Vagina (tissue), 2 donors: ENCODE measurements around the gene BCL6.

Experiments
- POLR2A ChIP-seq, 2 donors: fragments of 450-650 bp; IDR thresholded peaks; one replicate each; pipeline ENCODE4 v1.6.1; 2017; ENCODE audit warnings: antibody characterized with exemption in 2 of 2, mild to moderate bottlenecking in 2 of 2, moderate library complexity in 2 of 2
- TF ChIP-seq, protein P1 (sequence below), 3 experiments: fragments of 450-650 bp in 2 of 3; fragments of 200-600 bp in 1 of 3; sonication (generic) in 1 of 3; IDR thresholded peaks; one replicate each; pipeline ENCODE4 v1.5.1; 2017 to 2019; ENCODE audit warnings: antibody characterized with exemption in 3 of 3, mild to moderate bottlenecking in 2 of 3, moderate library complexity in 2 of 3

DNA sequence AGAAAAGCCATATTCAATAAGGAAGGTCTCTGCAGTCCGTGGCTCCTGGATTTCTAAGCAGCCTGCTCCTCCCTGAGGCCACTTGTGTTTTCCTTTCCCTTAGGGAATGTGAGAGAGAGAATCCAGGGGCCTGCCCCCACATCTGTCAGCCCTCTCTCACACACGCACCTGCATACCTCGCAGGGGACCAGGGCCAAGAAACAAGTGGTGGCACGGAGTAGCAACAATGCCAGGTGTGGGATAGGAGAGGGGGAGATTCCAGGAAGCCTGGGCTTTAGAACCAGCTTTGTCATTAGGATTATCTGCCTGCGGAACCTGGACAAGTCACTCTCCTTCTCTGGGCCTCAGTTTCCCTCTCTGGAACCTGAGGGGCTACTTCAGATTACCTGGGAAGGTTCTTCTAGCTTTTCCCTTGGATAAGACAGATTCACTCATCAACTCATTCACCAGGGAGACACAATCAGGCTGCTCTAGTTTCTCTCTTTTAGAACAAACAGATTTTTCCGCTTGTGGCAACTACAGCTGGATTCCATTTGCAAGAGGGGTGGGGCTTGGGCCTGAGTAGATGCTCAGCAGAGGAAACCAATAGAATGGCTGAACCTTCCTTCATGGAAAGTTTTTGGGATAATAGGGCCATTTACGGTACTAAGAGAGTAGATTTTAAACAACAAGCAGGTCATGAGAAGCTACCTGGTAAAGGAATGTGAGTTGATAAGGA, 19.5 kb downstream of the BCL6 start:
- no peak for TF ChIP-seq POLR2A (IDR thresholded peaks at IDR 0.05)
- TF ChIP-seq, protein P1, sequence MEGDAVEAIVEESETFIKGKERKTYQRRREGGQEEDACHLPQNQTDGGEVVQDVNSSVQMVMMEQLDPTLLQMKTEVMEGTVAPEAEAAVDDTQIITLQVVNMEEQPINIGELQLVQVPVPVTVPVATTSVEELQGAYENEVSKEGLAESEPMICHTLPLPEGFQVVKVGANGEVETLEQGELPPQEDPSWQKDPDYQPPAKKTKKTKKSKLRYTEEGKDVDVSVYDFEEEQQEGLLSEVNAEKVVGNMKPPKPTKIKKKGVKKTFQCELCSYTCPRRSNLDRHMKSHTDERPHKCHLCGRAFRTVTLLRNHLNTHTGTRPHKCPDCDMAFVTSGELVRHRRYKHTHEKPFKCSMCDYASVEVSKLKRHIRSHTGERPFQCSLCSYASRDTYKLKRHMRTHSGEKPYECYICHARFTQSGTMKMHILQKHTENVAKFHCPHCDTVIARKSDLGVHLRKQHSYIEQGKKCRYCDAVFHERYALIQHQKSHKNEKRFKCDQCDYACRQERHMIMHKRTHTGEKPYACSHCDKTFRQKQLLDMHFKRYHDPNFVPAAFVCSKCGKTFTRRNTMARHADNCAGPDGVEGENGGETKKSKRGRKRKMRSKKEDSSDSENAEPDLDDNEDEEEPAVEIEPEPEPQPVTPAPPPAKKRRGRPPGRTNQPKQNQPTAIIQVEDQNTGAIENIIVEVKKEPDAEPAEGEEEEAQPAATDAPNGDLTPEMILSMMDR (IDR thresholded peaks at IDR 0.05): no peak
